Measurements from ENCODE around the gene ABCC1. TPM values are rescaled to one million over a fixed set of nuclear protein-coding genes. Genes with fewer than 3 reads are reported as not detected.
"Not testable (repeated sequence)": the region's sequence is repeated elsewhere in the genome, so short reads cannot be mapped to it uniquely, and the experiment has no call there.

Gene ABCC1
- polyA plus RNA-seq, 1 of the 3 experiments (the other 2 are of a cell fraction), result 23.7 TPM

GRCh38 chr16:16176328-16176727, 226.9 kb downstream of the ABCC1 start:
- no peaks in the 10 kb centered on the region for H3K9me2 ChIP-seq
- H3K36me3 ChIP-seq (replicated peaks in 1 of 2; ENCODE audit: control insufficient read depth in 1 of 2, insufficient read depth in 2 of 2, low read length in 1 of 2), result no peaks in the 10 kb centered on the region
- H3K9ac ChIP-seq, result no peak overlapping the region
- no peak overlapping the region for H3K4me2 ChIP-seq
- no peaks in the 10 kb centered on the region for H3K27me3 ChIP-seq (ENCODE audit: insufficient read depth)
- CTCF ChIA-PET, result interaction anchor here (2.2 kb wide), 1 partner anchor 11 kb away, joined by 9 read pairs; no protein-coding TSS in a partner anchor
- no peaks in the 10 kb centered on the region for H3K9me3 ChIP-seq
- H3K27ac ChIP-seq (ENCODE audit: low read depth in 2 of 2, low read length in 1 of 2), result no peak overlapping the region
- H3K4me1 ChIP-seq (ENCODE audit: control insufficient read depth in 1 of 2, insufficient read depth in 2 of 2, low read depth in 1 of 2, low read length in 1 of 2), result peaks cover 0 to 11% of the 10 kb centered on the region in 2 experiments; a peak in 1 of 4 replicates
- no peak overlapping the region for H3K4me3 ChIP-seq (ENCODE audit: low read depth in 2 of 2, low read length in 1 of 2)
- no peak overlapping the region for H2AFZ ChIP-seq (ENCODE audit: low read depth)
- H3K79me2 ChIP-seq (ENCODE audit: insufficient read depth), result no peaks in the 10 kb centered on the region
- no peaks in the 10 kb centered on the region for H3F3A ChIP-seq (replicated peaks; ENCODE audit: insufficient read depth)
- DNase-seq, result no peak
- no peaks in the 10 kb centered on the region for H4K20me1 ChIP-seq (ENCODE audit: insufficient read depth)
- POLR2A ChIA-PET, result no interaction called here
- no peak for TF ChIP-seq RFX5 (IDR thresholded peaks at IDR 0.05; ENCODE audit: low read length)

GRCh38 chr16:16178455-16179162, 229.2 kb downstream of the ABCC1 start:
- TF ChIP-seq USF2 (IDR thresholded peaks at IDR 0.05; ENCODE audit: borderline replicate concordance, low read depth, low read length) (no peak), NRF1 (IDR thresholded peaks at IDR 0.05; ENCODE audit: low read depth, low read length) (no peak), TCF12 (IDR thresholded peaks at IDR 0.05) (no peak), ELF1 (IDR thresholded peaks at IDR 0.05) (no peak), NFIC (IDR thresholded peaks at IDR 0.05; ENCODE audit: borderline replicate concordance) (no peak), MAX (IDR thresholded peaks at IDR 0.05; ENCODE audit: low read depth) (no peak), FOXJ3 (CRISPR knock-in tag; IDR thresholded peaks at IDR 0.05) (no peak), RCOR1 (IDR thresholded peaks at IDR 0.05; ENCODE audit: low read length) (no peak)
- Histone ChIP-seq H4K20me1 (ENCODE audit: insufficient read depth) (no peaks in the 10 kb centered on the region), H3K4me3 (ENCODE audit: low read depth in 2 of 2, low read length in 1 of 2) (no peak overlapping the region), H3K79me2 (ENCODE audit: insufficient read depth) (no peaks in the 10 kb centered on the region), H3K4me1 (ENCODE audit: control insufficient read depth in 1 of 2, insufficient read depth in 2 of 2, low read depth in 1 of 2, low read length in 1 of 2) (peaks cover 0 to 11% of the 10 kb centered on the region in 2 experiments; a peak in 1 of 4 replicates), H3K9me2 (no peaks in the 10 kb centered on the region), H2AFZ (ENCODE audit: low read depth) (no peak overlapping the region), H3K9ac (no peak overlapping the region), H3K36me3 (replicated peaks in 1 of 2; ENCODE audit: control insufficient read depth in 1 of 2, insufficient read depth in 2 of 2, low read length in 1 of 2) (no peaks in the 10 kb centered on the region), H3K27me3 (ENCODE audit: insufficient read depth) (no peaks in the 10 kb centered on the region), H3K9me3 (no peaks in the 10 kb centered on the region), H3K4me2 (no peak overlapping the region), H3F3A (replicated peaks; ENCODE audit: insufficient read depth) (no peaks in the 10 kb centered on the region), H3K27ac (ENCODE audit: low read depth in 2 of 2, low read length in 1 of 2) (no peak overlapping the region)
- DNase-seq, result no peak
- ChIA-PET POLR2A (no interaction called here), CTCF (interaction anchor here (2.2 kb wide), 1 partner anchor 8 kb away, joined by 9 read pairs; no protein-coding TSS in a partner anchor)
- 62% methylated on average over 3 of the region's 7 CpGs for WGBS (ENCODE audit: low lambda C conversion rate)

GRCh38 chr16:16181748-16182147, 232.3 kb downstream of the ABCC1 start:
- H3K79me2 ChIP-seq (ENCODE audit: insufficient read depth); POLR2A ChIA-PET; H3K4me2 ChIP-seq; H2AFZ ChIP-seq (ENCODE audit: low read depth); H3K9me2 ChIP-seq; DNase-seq; H3K4me3 ChIP-seq (ENCODE audit: low read depth in 2 of 2, low read length in 1 of 2); H3K27me3 ChIP-seq (ENCODE audit: insufficient read depth); H3F3A ChIP-seq (replicated peaks; ENCODE audit: insufficient read depth); H3K9ac ChIP-seq; H3K27ac ChIP-seq (ENCODE audit: low read depth in 2 of 2, low read length in 1 of 2); H4K20me1 ChIP-seq (ENCODE audit: insufficient read depth); H3K9me3 ChIP-seq; H3K4me1 ChIP-seq (ENCODE audit: control insufficient read depth in 1 of 2, insufficient read depth in 2 of 2, low read depth in 1 of 2, low read length in 1 of 2); H3K36me3 ChIP-seq (replicated peaks in 1 of 2; ENCODE audit: control insufficient read depth in 1 of 2, insufficient read depth in 2 of 2, low read length in 1 of 2): not testable (repeated sequence)
- CTCF ChIA-PET, result interaction anchor here (0.7 to 3.8 kb wide), 6 partner anchors 7 to 671 kb away, joined by 3 to 13 read pairs (median 4); no protein-coding TSS in a partner anchor
- WGBS (ENCODE audit: low lambda C conversion rate), result 88% methylated on average over 3 of the region's 3 CpGs

All from SK-N-SH (cell line).